SK-N-SH (cell line): ENCODE data around the gene RGMA. TPM values are rescaled to one million over a fixed set of nuclear protein-coding genes. Genes with fewer than 3 reads are reported as not detected.

ENCODE experiments used
- CTCF ChIA-PET: fragments of 300-600, 350-600 bp; formaldehyde crosslinking; extraction: SDS; loops from one replicate; lab custom pipeline; 2021; lab: Yijun Ruan, JAX
- POLR2A ChIA-PET: fragments of 350-600 bp; sonication (Branson Sonifier 250); formaldehyde crosslinking; extraction: SDS; loops from one replicate; lab custom pipeline; 2020; ENCODE audit warnings: antibody characterized with exemption, inconsistent platforms; lab: Yijun Ruan, JAX
- DNase-seq: peaks from one replicate; pipeline ENCODE4 v3.0.0; 2012
- H2AFZ ChIP-seq: fragments of 200-600 bp; sonication (generic); 2 replicates; pipeline ENCODE4 v1.8.1; 2016; ENCODE audit warnings: antibody characterized with exemption, mild to moderate bottlenecking, low read depth
- H3F3A ChIP-seq: fragments of 200-600 bp; sonication (generic); replicated peaks from 2 replicates; pipeline ENCODE3; 2016; ENCODE audit warnings: antibody characterized with exemption, mild to moderate bottlenecking; ENCODE audit not compliant: insufficient read depth
- H3K27ac ChIP-seq, 2 experiments: fragments of 200-500 bp in 1 of 2; fragments of 200-600 bp in 1 of 2; sonication (Bioruptor generic) in 1 of 2; sonication (generic), shearing (Covaris generic) in 1 of 2; 2 replicates each; pipeline versions ENCODE4 v1.5.1 to v1.6.1; 2014 to 2016; ENCODE audit warnings: low read depth in 2 of 2, inconsistent platforms in 1 of 2, low read length in 1 of 2, mild to moderate bottlenecking in 1 of 2, mixed read lengths in 1 of 2
- H3K27me3 ChIP-seq: fragments of 200-600 bp; sonication (generic), shearing (Covaris generic); 2 replicates; pipeline ENCODE4 v1.6.1; 2016; ENCODE audit warnings: mixed run types; ENCODE audit not compliant: insufficient read depth
- H3K36me3 ChIP-seq, 2 experiments: fragments of 200-500 bp in 1 of 2; fragments of 200-600 bp in 1 of 2; sonication (Bioruptor generic) in 1 of 2; sonication (generic) in 1 of 2; replicated peaks in 1 of 2; 2 replicates each; pipeline versions ENCODE3 to v1.5.1; 2014 to 2016; ENCODE audit warnings: low read length in 1 of 2, mild to moderate bottlenecking in 1 of 2; ENCODE audit not compliant: insufficient read depth in 2 of 2, control insufficient read depth in 1 of 2
- H3K4me1 ChIP-seq, 2 experiments: fragments of 200-500 bp in 1 of 2; fragments of 200-600 bp in 1 of 2; sonication (Bioruptor generic) in 1 of 2; sonication (generic), shearing (Covaris generic) in 1 of 2; 2 replicates each; pipeline versions ENCODE4 v1.5.1 to v1.6.1; 2014 to 2016; ENCODE audit warnings: low read depth in 1 of 2, low read length in 1 of 2, mixed run types in 1 of 2; ENCODE audit not compliant: insufficient read depth in 2 of 2, control insufficient read depth in 1 of 2
- H3K4me2 ChIP-seq: fragments of 200-600 bp; sonication (generic), shearing (Covaris generic); 2 replicates; pipeline ENCODE4 v1.6.1; 2017; ENCODE audit warnings: mixed run types
- H3K4me3 ChIP-seq, 2 experiments: fragments of 200-500 bp in 1 of 2; fragments of 200-600 bp in 1 of 2; sonication (Bioruptor generic) in 1 of 2; sonication (generic), shearing (Covaris generic) in 1 of 2; 2 replicates each; pipeline versions ENCODE4 v1.5.1 to v1.8.1; 2014 to 2016; ENCODE audit warnings: low read depth in 2 of 2, inconsistent platforms in 1 of 2, low read length in 1 of 2, mild to moderate bottlenecking in 1 of 2, mixed read lengths in 1 of 2, moderate library complexity in 1 of 2
- H3K79me2 ChIP-seq: fragments of 200-600 bp; sonication (generic); 2 replicates; pipeline ENCODE4 v1.8.1; 2017; ENCODE audit warnings: mild to moderate bottlenecking; ENCODE audit not compliant: insufficient read depth
- H3K9ac ChIP-seq: fragments of 200-600 bp; sonication (generic); 2 replicates; pipeline ENCODE4 v1.6.1; 2017; ENCODE audit warnings: mixed run types
- H3K9me2 ChIP-seq: fragments of 200-600 bp; sonication (generic); 2 replicates; pipeline ENCODE4 v1.6.1; 2017; ENCODE audit warnings: mixed run types
- H3K9me3 ChIP-seq: fragments of 200-600 bp; sonication (generic); 2 replicates; pipeline ENCODE4 v1.6.1; 2017; ENCODE audit warnings: mixed run types, mild to moderate bottlenecking, moderate library complexity
- H4K20me1 ChIP-seq: fragments of 200-600 bp; sonication (generic); 2 replicates; pipeline ENCODE4 v1.6.1; 2017; ENCODE audit warnings: mild to moderate bottlenecking, mixed run types; ENCODE audit not compliant: insufficient read depth
- CHD2 ChIP-seq: fragments of 150-350 bp; IDR thresholded peaks from 2 replicates; pipeline ENCODE4 v1.6.1; 2018; ENCODE audit warnings: low read length; ENCODE audit not compliant: partially characterized antibody
- ELF1 ChIP-seq: IDR thresholded peaks from 2 replicates; pipeline ENCODE4 v1.4.0; 2012
- EZH2phosphoT487 ChIP-seq: fragments of 200-600 bp; sonication (generic); IDR thresholded peaks from 2 replicates; pipeline ENCODE4 v1.6.1; 2017; ENCODE audit warnings: low read depth, mixed run types, mild to moderate bottlenecking, antibody characterized with exemption, moderate library complexity, borderline replicate concordance
- FOXJ3 ChIP-seq: sonication (generic); formaldehyde crosslinking; IDR thresholded peaks from 2 replicates; pipeline ENCODE4 v1.5.1; 2020; ENCODE audit warnings: mild to moderate bottlenecking, missing genetic modification reagents
- FOXM1 ChIP-seq: IDR thresholded peaks from 2 replicates; pipeline ENCODE4 v1.4.0; 2012; ENCODE audit warnings: low read depth, mild to moderate bottlenecking
- JUND ChIP-seq: IDR thresholded peaks from 2 replicates; pipeline ENCODE4 v1.4.0; 2012
- MAX ChIP-seq: IDR thresholded peaks from 2 replicates; pipeline ENCODE4 v1.4.0; 2012; ENCODE audit warnings: low read depth
- NFIC ChIP-seq: IDR thresholded peaks from 2 replicates; pipeline ENCODE4 v1.4.0; 2012; ENCODE audit warnings: borderline replicate concordance
- NRF1 ChIP-seq: IDR thresholded peaks from 2 replicates; pipeline ENCODE4 v1.6.1; 2012; ENCODE audit warnings: low read depth, mild to moderate bottlenecking, low read length
- REST ChIP-seq: IDR thresholded peaks from 2 replicates; pipeline ENCODE4 v1.6.1; 2012; ENCODE audit warnings: mild to moderate bottlenecking, low read depth, low read length, moderate library complexity
- RXRA ChIP-seq: IDR thresholded peaks from 2 replicates; pipeline ENCODE4 v1.4.0; 2012; ENCODE audit warnings: low read depth, mild to moderate bottlenecking, borderline replicate concordance
- SIN3A ChIP-seq: IDR thresholded peaks from 2 replicates; pipeline ENCODE4 v1.6.1; 2012; ENCODE audit warnings: low read depth, mild to moderate bottlenecking, low read length, moderate library complexity, borderline replicate concordance
- SMC3 ChIP-seq: IDR thresholded peaks from 2 replicates; pipeline ENCODE4 v1.6.1; 2012; ENCODE audit warnings: low read depth, low read length, improper control_type of control experiment
- TAF1 ChIP-seq: IDR thresholded peaks from 2 replicates; pipeline ENCODE4 v1.6.1; 2012; ENCODE audit warnings: low read depth, mild to moderate bottlenecking, low read length, moderate library complexity, borderline replicate concordance
- TCF12 ChIP-seq: IDR thresholded peaks from 2 replicates; pipeline ENCODE4 v1.4.0; 2012
- TEAD4 ChIP-seq: IDR thresholded peaks from 2 replicates; pipeline ENCODE4 v1.4.0; 2012; ENCODE audit warnings: mild to moderate bottlenecking, borderline replicate concordance; ENCODE audit not compliant: insufficient read depth
- YY1 ChIP-seq: IDR thresholded peaks from 2 replicates; pipeline ENCODE4 v1.4.0; 2012; ENCODE audit warnings: low read depth, mild to moderate bottlenecking
- WGBS: methylation state at CpG from one replicate; pipeline ENCODE4 v1.1.6; 2017; ENCODE audit warnings: low lambda C conversion rate; 5-methylcytosine and 5-hydroxymethylcytosine counted together
- polyA plus RNA-seq, 3 experiments: library from polyadenylated mRNA; depleted of rRNA; stranded (reverse); fragments of >200 nt; gene quantifications; 2 replicates each; pipeline ENCODE4 v1.2.3, GENCODE V29; 2012
- TF ChIP-seq, protein P1 (sequence below): IDR thresholded peaks from 2 replicates; pipeline ENCODE4 v1.4.0; 2012; ENCODE audit warnings: low read depth, borderline replicate concordance

RGMA gene
- polyA plus RNA-seq, 1 of the 3 experiments (the other 2 are of a cell fraction) = 1.5 TPM

GRCh38 chr15:93045191-93045785 lies 43.7 kb downstream of the RGMA start:
- POLR2A ChIA-PET = no interaction called here
- Histone ChIP-seq H4K20me1 (no peaks in the 10 kb centered on the region), H3K4me3 (no peak overlapping the region), H3K27ac (no peak overlapping the region), H2AFZ (no peak overlapping the region)
- no peak for TF ChIP-seq TAF1
- no peak for TF ChIP-seq FOXM1
- TF ChIP-seq NFIC = no peak
- TF ChIP-seq, all 33 proteins: peak for 0
- no peak for DNase-seq
- WGBS = 93% methylated on average over 14 of the region's 27 CpGs
- no peaks in the 10 kb centered on the region for H3K4me1 ChIP-seq
- no peaks in the 10 kb centered on the region for H3K9me3 ChIP-seq
- no peaks in the 10 kb centered on the region for H3F3A ChIP-seq
- H3K79me2 ChIP-seq = no peaks in the 10 kb centered on the region
- H3K36me3 ChIP-seq = no peaks in the 10 kb centered on the region
- H3K4me2 ChIP-seq = no peak overlapping the region
- CTCF ChIA-PET = interaction anchor here (0.9 to 1.8 kb wide), 4 partner anchors 9 to 1075 kb away, joined by 4 to 7 read pairs (median 5); no protein-coding TSS in a partner anchor
- H3K27me3 ChIP-seq = no peaks in the 10 kb centered on the region
- no peak overlapping the region for H3K9ac ChIP-seq
- no peaks in the 10 kb centered on the region for H3K9me2 ChIP-seq

DNA sequence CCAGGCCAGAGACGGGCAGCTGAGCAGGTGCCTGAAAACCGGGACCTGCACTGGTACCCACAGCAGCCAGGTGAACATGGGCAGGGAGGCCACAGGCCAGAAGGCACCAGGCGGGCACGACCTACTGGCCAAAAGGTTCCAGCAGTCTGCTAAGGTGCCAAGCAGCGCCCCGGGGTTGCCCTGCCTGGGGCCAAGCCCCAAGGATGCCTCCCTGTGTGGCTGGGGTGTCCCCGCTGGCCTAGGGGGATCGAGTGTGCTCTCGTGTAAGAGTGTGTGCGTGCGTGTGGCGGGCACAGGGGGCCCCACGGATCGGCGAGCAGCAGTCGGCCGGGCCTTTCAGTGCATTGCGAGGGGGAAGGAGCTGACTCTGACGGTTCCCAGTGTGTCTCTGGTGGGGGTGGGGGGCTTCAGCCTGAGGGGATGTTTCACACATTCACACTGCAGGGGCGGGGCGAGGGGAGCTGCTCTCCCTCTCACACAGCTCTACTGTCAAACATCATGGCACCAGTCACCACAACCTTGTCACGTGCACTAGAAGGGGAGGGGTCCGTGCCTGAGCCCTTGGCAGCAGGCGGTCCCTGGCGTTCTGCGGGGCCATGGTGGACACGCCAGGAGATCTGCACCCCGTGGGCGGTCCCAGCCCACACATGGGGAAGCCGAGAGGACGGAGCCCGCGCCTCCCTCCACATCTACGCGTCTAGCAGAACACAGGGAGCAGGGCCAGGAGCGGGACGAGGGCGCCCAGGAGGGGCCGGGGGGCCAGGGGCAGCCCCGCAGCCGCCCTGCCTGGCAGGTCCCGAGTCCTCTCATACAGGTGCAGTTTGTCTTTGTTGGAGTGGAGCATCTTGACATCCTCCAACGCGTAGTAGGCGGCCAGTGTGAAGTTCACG lies 44.5 kb downstream of the RGMA start:
- no peaks in the 10 kb centered on the region for H3K79me2 ChIP-seq
- no peak overlapping the region for H3K4me3 ChIP-seq
- no peak for DNase-seq
- no peaks in the 10 kb centered on the region for H3K9me3 ChIP-seq
- ChIA-PET CTCF (interaction anchor here (1.0 to 1.7 kb wide), 3 partner anchors 9 to 46 kb away, joined by 3 to 6 read pairs (median 4); no protein-coding TSS in a partner anchor), POLR2A (no interaction called here)
- no peaks in the 10 kb centered on the region for H3K4me1 ChIP-seq
- H2AFZ ChIP-seq = no peak overlapping the region
- H4K20me1 ChIP-seq = no peaks in the 10 kb centered on the region
- H3K27me3 ChIP-seq = no peaks in the 10 kb centered on the region
- no peaks in the 10 kb centered on the region for H3F3A ChIP-seq
- no peaks in the 10 kb centered on the region for H3K9me2 ChIP-seq
- WGBS = 83% methylated on average over 16 of the region's 46 CpGs
- no peak overlapping the region for H3K27ac ChIP-seq
- no peak overlapping the region for H3K4me2 ChIP-seq
- TF ChIP-seq NFIC (no peak), NRF1 (no peak), YY1 (no peak), TCF12 (no peak), SIN3A (no peak), TEAD4 (no peak), JUND (no peak), TAF1 (no peak), EZH2phosphoT487 (no peak), FOXM1 (no peak), ELF1 (no peak), FOXJ3 (CRISPR knock-in tag) (no peak), MAX (no peak), RXRA (no peak), SMC3 (no peak), CHD2 (no peak), REST (no peak)
- TF ChIP-seq, protein P1, sequence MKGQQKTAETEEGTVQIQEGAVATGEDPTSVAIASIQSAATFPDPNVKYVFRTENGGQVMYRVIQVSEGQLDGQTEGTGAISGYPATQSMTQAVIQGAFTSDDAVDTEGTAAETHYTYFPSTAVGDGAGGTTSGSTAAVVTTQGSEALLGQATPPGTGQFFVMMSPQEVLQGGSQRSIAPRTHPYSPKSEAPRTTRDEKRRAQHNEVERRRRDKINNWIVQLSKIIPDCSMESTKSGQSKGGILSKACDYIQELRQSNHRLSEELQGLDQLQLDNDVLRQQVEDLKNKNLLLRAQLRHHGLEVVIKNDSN = no peak
- H3K36me3 ChIP-seq = no peaks in the 10 kb centered on the region
- H3K9ac ChIP-seq = no peak overlapping the region
